HG03039 (cell line): Measurements from ENCODE around the gene SRCAP.

Experiments
- ATAC-seq: cut with Tn5 transposase; IDR thresholded peaks from one replicate; pipeline ENCODE4 v1.9.1; 2021; ENCODE audit warnings: mild to moderate bottlenecking, moderate library complexity; ENCODE audit not compliant: unreplicated experiment

Gene SRCAP

GRCh38 chr16:30771726-30772125 lies 72.8 kb downstream of the SRCAP start:
- no peak for ATAC-seq

- ATAC-seq, result no peak
These were observed 74.9 kb downstream of the SRCAP start for GRCh38 chr16:30773826-30774225.

GRCh38 chr16:30774367-30775130 lies 75.6 kb downstream of the SRCAP start:
- no peak for ATAC-seq

- no peak for ATAC-seq
These were observed 76.1 kb downstream of the SRCAP start for GRCh38 chr16:30775131-30775391.

- ATAC-seq, result peak; percentile 50
These were observed 76.6 kb downstream of the SRCAP start for GRCh38 chr16:30775392-30776188.

GRCh38 chr16:30777591-30778297 lies 78.8 kb downstream of the SRCAP start:
- no peak for ATAC-seq

- no peak for ATAC-seq
These were observed 79.7 kb downstream of the SRCAP start for GRCh38 chr16:30778549-30779244.

GRCh38 chr16:30779596-30779995 lies 80.6 kb downstream of the SRCAP start:
- no peak for ATAC-seq

GRCh38 chr16:30780021-30780420 lies 81.0 kb downstream of the SRCAP start:
- no peak for ATAC-seq

- no peak for ATAC-seq
These were observed 81.6 kb downstream of the SRCAP start for GRCh38 chr16:30780549-30780948.

- ATAC-seq, result no peak
These were observed 83.7 kb downstream of the SRCAP start for GRCh38 chr16:30782486-30783279.

GRCh38 chr16:30783280-30784109 lies 84.5 kb downstream of the SRCAP start:
- no peak for ATAC-seq

- no peak for ATAC-seq
These were observed 85.2 kb downstream of the SRCAP start for GRCh38 chr16:30784215-30784614.

GRCh38 chr16:30785126-30786106 lies 86.4 kb downstream of the SRCAP start:
- no peak for ATAC-seq

GRCh38 chr16:30786115-30786935 lies 87.4 kb downstream of the SRCAP start:
- no peak for ATAC-seq

- ATAC-seq, result no peak
These were observed 88.1 kb downstream of the SRCAP start, which contains the start of gene ZNF629 for GRCh38 chr16:30786936-30787612. TSS of gene ZNF629 (minus strand) at chr16:30787205. CDS start at chr16:30784482, 2,723 bp downstream.
